ENCODE results near the gene DCTN2. TPM values are rescaled to one million over a fixed set of nuclear protein-coding genes. Genes with fewer than 3 reads are reported as not detected.

DCTN2 gene
- polyA plus RNA-seq, 1 donor from 2014 or later, result 369 TPM

DNA sequence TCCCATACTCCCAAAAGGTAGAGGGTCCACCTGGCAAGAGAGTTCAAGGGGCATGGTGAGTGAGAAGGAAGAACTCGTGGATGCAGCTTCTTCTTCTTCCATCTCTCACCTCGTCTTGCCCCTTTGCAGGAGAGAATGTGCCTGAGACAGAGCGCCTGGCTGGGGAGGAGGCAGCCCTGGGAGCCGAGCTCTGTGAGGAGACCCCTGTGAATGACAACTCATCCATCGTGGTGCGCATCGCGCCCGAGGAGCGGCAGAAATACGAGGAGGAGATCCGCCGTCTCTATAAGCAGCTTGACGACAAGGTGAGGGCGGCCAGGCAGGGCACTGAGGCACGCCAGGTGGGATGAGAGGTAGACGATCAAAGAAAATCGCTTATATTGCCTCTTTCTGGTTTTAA is 22.9 kb upstream of the DCTN2 start:
- Histone ChIP-seq H3F3A (ENCODE audit: insufficient read depth, low read length, poor library complexity, severe bottlenecking) (no peaks in the 10 kb centered on the region), H2AFZ (ENCODE audit: low read depth, low read length) (no peak overlapping the region), H3K4me2 (ENCODE audit: low read length) (no peak overlapping the region), H3K9ac (ENCODE audit: low read length) (no peak overlapping the region), H3K9me3 (ENCODE audit: low read length) (no peaks in the 10 kb centered on the region), H3K27me3 (ENCODE audit: insufficient read depth, low read depth, low read length) (no peaks in the 10 kb centered on the region), H3K4me3 (ENCODE audit: low read length) (no peak overlapping the region), H3K27ac (ENCODE audit: low read length) (no peak overlapping the region), H3K79me2 (replicated peaks; ENCODE audit: insufficient read depth, low read length) (no peaks in the 10 kb centered on the region), H4K20me1 (ENCODE audit: insufficient read depth) (no peaks in the 10 kb centered on the region), H3K9me2 (ENCODE audit: insufficient read depth, low read length) (no peaks in the 10 kb centered on the region), H3K36me3 (ENCODE audit: insufficient read depth, low read length) (peaks cover 9% of the 10 kb centered on the region)
- TF ChIP-seq RAD21 (conservative IDR thresholded peaks at IDR 0.05) (no peak), SMC3 (conservative IDR thresholded peaks at IDR 0.05; ENCODE audit: poor library complexity) (no peak), MXI1 (conservative IDR thresholded peaks at IDR 0.05; ENCODE audit: poor library complexity, severe bottlenecking) (no peak), EZH2 (IDR thresholded peaks at IDR 0.05; ENCODE audit: borderline replicate concordance, insufficient read depth, low read length, poor library complexity, severe bottlenecking) (no peak), TAF1 (IDR thresholded peaks at IDR 0.05; ENCODE audit: low read depth) (no peak), EP300 (conservative IDR thresholded peaks at IDR 0.05; ENCODE audit: poor library complexity, severe bottlenecking) (no peak), POLR2AphosphoS5 (IDR thresholded peaks at IDR 0.05) (no peak)
- TF ChIP-seq, protein P1, sequence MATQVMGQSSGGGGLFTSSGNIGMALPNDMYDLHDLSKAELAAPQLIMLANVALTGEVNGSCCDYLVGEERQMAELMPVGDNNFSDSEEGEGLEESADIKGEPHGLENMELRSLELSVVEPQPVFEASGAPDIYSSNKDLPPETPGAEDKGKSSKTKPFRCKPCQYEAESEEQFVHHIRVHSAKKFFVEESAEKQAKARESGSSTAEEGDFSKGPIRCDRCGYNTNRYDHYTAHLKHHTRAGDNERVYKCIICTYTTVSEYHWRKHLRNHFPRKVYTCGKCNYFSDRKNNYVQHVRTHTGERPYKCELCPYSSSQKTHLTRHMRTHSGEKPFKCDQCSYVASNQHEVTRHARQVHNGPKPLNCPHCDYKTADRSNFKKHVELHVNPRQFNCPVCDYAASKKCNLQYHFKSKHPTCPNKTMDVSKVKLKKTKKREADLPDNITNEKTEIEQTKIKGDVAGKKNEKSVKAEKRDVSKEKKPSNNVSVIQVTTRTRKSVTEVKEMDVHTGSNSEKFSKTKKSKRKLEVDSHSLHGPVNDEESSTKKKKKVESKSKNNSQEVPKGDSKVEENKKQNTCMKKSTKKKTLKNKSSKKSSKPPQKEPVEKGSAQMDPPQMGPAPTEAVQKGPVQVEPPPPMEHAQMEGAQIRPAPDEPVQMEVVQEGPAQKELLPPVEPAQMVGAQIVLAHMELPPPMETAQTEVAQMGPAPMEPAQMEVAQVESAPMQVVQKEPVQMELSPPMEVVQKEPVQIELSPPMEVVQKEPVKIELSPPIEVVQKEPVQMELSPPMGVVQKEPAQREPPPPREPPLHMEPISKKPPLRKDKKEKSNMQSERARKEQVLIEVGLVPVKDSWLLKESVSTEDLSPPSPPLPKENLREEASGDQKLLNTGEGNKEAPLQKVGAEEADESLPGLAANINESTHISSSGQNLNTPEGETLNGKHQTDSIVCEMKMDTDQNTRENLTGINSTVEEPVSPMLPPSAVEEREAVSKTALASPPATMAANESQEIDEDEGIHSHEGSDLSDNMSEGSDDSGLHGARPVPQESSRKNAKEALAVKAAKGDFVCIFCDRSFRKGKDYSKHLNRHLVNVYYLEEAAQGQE (IDR thresholded peaks at IDR 0.05; ENCODE audit: borderline replicate concordance), result no peak
- TF ChIP-seq, protein P2, sequence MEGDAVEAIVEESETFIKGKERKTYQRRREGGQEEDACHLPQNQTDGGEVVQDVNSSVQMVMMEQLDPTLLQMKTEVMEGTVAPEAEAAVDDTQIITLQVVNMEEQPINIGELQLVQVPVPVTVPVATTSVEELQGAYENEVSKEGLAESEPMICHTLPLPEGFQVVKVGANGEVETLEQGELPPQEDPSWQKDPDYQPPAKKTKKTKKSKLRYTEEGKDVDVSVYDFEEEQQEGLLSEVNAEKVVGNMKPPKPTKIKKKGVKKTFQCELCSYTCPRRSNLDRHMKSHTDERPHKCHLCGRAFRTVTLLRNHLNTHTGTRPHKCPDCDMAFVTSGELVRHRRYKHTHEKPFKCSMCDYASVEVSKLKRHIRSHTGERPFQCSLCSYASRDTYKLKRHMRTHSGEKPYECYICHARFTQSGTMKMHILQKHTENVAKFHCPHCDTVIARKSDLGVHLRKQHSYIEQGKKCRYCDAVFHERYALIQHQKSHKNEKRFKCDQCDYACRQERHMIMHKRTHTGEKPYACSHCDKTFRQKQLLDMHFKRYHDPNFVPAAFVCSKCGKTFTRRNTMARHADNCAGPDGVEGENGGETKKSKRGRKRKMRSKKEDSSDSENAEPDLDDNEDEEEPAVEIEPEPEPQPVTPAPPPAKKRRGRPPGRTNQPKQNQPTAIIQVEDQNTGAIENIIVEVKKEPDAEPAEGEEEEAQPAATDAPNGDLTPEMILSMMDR (IDR thresholded peaks at IDR 0.05; ENCODE audit: poor library complexity, severe bottlenecking), result no peak

DNA sequence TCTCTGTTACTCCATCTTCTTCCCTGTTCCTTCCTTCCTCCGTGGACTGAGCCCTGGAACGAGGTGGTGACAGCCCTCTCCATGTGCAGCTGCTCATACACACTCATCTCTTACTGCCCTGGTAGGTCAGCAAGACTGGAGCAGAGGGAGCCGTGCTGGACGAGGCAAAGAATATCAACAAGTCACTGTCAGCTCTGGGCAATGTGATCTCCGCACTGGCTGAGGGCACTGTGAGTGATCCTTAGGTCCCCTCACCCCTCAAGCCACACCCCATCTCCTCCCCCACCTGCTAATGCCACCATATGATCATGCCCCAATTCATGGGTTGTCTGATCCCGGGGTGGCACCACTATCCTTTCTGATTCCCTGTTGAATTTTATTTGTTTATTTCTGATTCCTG is 21.8 kb upstream of the DCTN2 start:
- Histone ChIP-seq H3K9me2 (ENCODE audit: insufficient read depth, low read length) (no peaks in the 10 kb centered on the region), H3F3A (ENCODE audit: insufficient read depth, low read length, poor library complexity, severe bottlenecking) (no peaks in the 10 kb centered on the region), H3K27ac (ENCODE audit: low read length) (no peak overlapping the region), H3K9ac (ENCODE audit: low read length) (no peak overlapping the region), H3K36me3 (ENCODE audit: insufficient read depth, low read length) (peaks cover 16% of the 10 kb centered on the region), H3K4me3 (ENCODE audit: low read length) (no peak overlapping the region), H2AFZ (ENCODE audit: low read depth, low read length) (no peak overlapping the region), H3K9me3 (ENCODE audit: low read length) (no peaks in the 10 kb centered on the region), H3K4me2 (ENCODE audit: low read length) (no peak overlapping the region), H3K27me3 (ENCODE audit: insufficient read depth, low read depth, low read length) (no peaks in the 10 kb centered on the region), H4K20me1 (ENCODE audit: insufficient read depth) (no peaks in the 10 kb centered on the region), H3K79me2 (replicated peaks; ENCODE audit: insufficient read depth, low read length) (no peaks in the 10 kb centered on the region)
- no peak for TF ChIP-seq RAD21 (conservative IDR thresholded peaks at IDR 0.05)
- no peak for TF ChIP-seq EZH2 (IDR thresholded peaks at IDR 0.05; ENCODE audit: borderline replicate concordance, insufficient read depth, low read length, poor library complexity, severe bottlenecking)
- no peak for TF ChIP-seq POLR2AphosphoS5 (IDR thresholded peaks at IDR 0.05)
- no peak for TF ChIP-seq MXI1 (conservative IDR thresholded peaks at IDR 0.05; ENCODE audit: poor library complexity, severe bottlenecking)
- TF ChIP-seq EP300 (conservative IDR thresholded peaks at IDR 0.05; ENCODE audit: poor library complexity, severe bottlenecking), result no peak
- no peak for TF ChIP-seq SMC3 (conservative IDR thresholded peaks at IDR 0.05; ENCODE audit: poor library complexity)
- TF ChIP-seq, protein P2 (IDR thresholded peaks at IDR 0.05; ENCODE audit: poor library complexity, severe bottlenecking), result no peak
- TF ChIP-seq TAF1 (IDR thresholded peaks at IDR 0.05; ENCODE audit: low read depth), result no peak
- TF ChIP-seq, protein P1 (IDR thresholded peaks at IDR 0.05; ENCODE audit: borderline replicate concordance), result no peak

Measured in neural cell (in vitro differentiated cells).